NOMO-1 treated with DMSO at 0.1 percent for 48 hours (cell line): Measurements from ENCODE around the gene KCNH5.

Experiments used
- DNase-seq: peaks from one replicate; lab custom pipeline; 2025; ENCODE audit not compliant: unreplicated experiment; lab: John Stamatoyannopoulos, UW

KCNH5 gene

GRCh38 chr14:62994096-62994495 lies 51.2 kb downstream of the KCNH5 start:
- DNase-seq, result no peak

- no peak for DNase-seq
Observed at GRCh38 chr14:62988967-62989366, 56.3 kb downstream of the KCNH5 start.

GRCh38 chr14:62983821-62984220 lies 61.4 kb downstream of the KCNH5 start:
- no peak for DNase-seq

GRCh38 chr14:62980693-62981092 lies 64.6 kb downstream of the KCNH5 start:
- no peak for DNase-seq

- no peak for DNase-seq
Observed at GRCh38 chr14:62957562-62957961, 87.7 kb downstream of the KCNH5 start.

GRCh38 chr14:62956413-62956812 lies 88.8 kb downstream of the KCNH5 start:
- no peak for DNase-seq

GRCh38 chr14:62954165-62954564 lies 91.1 kb downstream of the KCNH5 start:
- no peak for DNase-seq

- no peak for DNase-seq
Observed at GRCh38 chr14:62952226-62952625, 93.0 kb downstream of the KCNH5 start.

GRCh38 chr14:62947301-62947700 lies 98.0 kb downstream of the KCNH5 start:
- DNase-seq, result no peak

GRCh38 chr14:62946221-62946620 lies 99.0 kb downstream of the KCNH5 start:
- DNase-seq, result no peak

GRCh38 chr14:62943202-62943601 lies 102.1 kb downstream of the KCNH5 start:
- DNase-seq, result no peak

GRCh38 chr14:62939970-62940369 lies 105.3 kb downstream of the KCNH5 start:
- no peak for DNase-seq

GRCh38 chr14:62938778-62939177 lies 106.5 kb downstream of the KCNH5 start:
- no peak for DNase-seq

GRCh38 chr14:62934439-62934838 lies 110.8 kb downstream of the KCNH5 start:
- no peak for DNase-seq

GRCh38 chr14:62921466-62921865 lies 123.8 kb downstream of the KCNH5 start:
- DNase-seq, result no peak

GRCh38 chr14:62916551-62916950 lies 128.7 kb downstream of the KCNH5 start:
- no peak for DNase-seq

- DNase-seq, result no peak
Observed at GRCh38 chr14:62914873-62915272, 130.4 kb downstream of the KCNH5 start.

GRCh38 chr14:62914025-62914424 lies 131.2 kb downstream of the KCNH5 start:
- DNase-seq, result no peak

GRCh38 chr14:62908506-62908905 lies 136.8 kb downstream of the KCNH5 start:
- no peak for DNase-seq

GRCh38 chr14:62905566-62905965 lies 139.7 kb downstream of the KCNH5 start:
- DNase-seq, result no peak

GRCh38 chr14:62897771-62898170 lies 147.5 kb downstream of the KCNH5 start:
- DNase-seq, result no peak

GRCh38 chr14:62896932-62897456 lies 148.3 kb downstream of the KCNH5 start:
- DNase-seq, result no peak

GRCh38 chr14:62894736-62895135 lies 150.5 kb downstream of the KCNH5 start:
- DNase-seq, result no peak

- no peak for DNase-seq
Observed at GRCh38 chr14:62889364-62889763, 155.9 kb downstream of the KCNH5 start.
